AML-193 (cell line): ENCODE data around the gene KRT78.
"Not testable (repeated sequence)": the region's sequence is repeated elsewhere in the genome, so short reads cannot be mapped to it uniquely, and the experiment has no call there.

Source experiments
- DNase-seq, 2 experiments: peaks; one replicate each; lab custom pipeline; 2025; lab: John Stamatoyannopoulos, UW

The KRT78 gene

GRCh38 chr12:52795694-52796428, 52.9 kb downstream of the KRT78 start, which contains the start of gene KRT3:
Gene KRT3 (minus strand): TSS chr12:52796117. CDS start chr12:52796042, 75 bp downstream.
- no peak for DNase-seq

GRCh38 chr12:52795332-52795674, 53.5 kb downstream of the KRT78 start:
- DNase-seq, result not testable (repeated sequence)

GRCh38 chr12:52794479-52795331, 54.1 kb downstream of the KRT78 start:
- no peak for DNase-seq

GRCh38 chr12:52792185-52793029, 56.4 kb downstream of the KRT78 start:
- DNase-seq, result no peak

- no peak for DNase-seq
These were observed 57.3 kb downstream of the KRT78 start for GRCh38 chr12:52791271-52792184.

- no peak for DNase-seq
These were observed 58.1 kb downstream of the KRT78 start for GRCh38 chr12:52790427-52791270.

- DNase-seq, result no peak
These were observed 59.0 kb downstream of the KRT78 start for GRCh38 chr12:52789637-52790426.

- DNase-seq, result no peak
These were observed 59.7 kb downstream of the KRT78 start for GRCh38 chr12:52788876-52789636.

- DNase-seq, result no peak
These were observed 60.5 kb downstream of the KRT78 start for GRCh38 chr12:52788192-52788875.
